K562 treated with DMSO at 1 percent for 12 hours (cell line): ENCODE results near the gene TMEM63B. TPM values are rescaled to one million over a fixed set of nuclear protein-coding genes. Genes with fewer than 3 reads are reported as not detected.

Experiments
- total RNA-seq: library from RNA; unstranded; fragments of 300-600 nt; gene quantifications from 2 replicates; pipeline ENCODE4 v1.2.3, GENCODE V29; 2022; ENCODE audit not compliant: insufficient read depth

TMEM63B gene
- total RNA-seq = 26.9 and 62.9 TPM in 2 replicates

GRCh38 chr6:44127186-44128019 lies at the start of gene TMEM63B, which contains the start of gene MRPL14:
Gene TMEM63B (plus strand): TSS chr6:44127554. CDS start chr6:44134585, 7,031 bp downstream.
Gene MRPL14 (minus strand): TSS chr6:44127452. CDS start chr6:44116611, 10,841 bp downstream.

GRCh38 chr6:44158770-44159228 lies 31.4 kb downstream of the TMEM63B start, which contains the start of gene CAPN11:
Gene CAPN11 (plus strand): TSS chr6:44158820. CDS start chr6:44158849, 29 bp downstream.

Other genes with a start within 250 kb of the TMEM63B start
- gene MRPL14, start 102 bp upstream of the TMEM63B start, total RNA-seq = 102 and 178 TPM in 2 replicates
- gene CAPN11, start 31.3 kb downstream of the TMEM63B start, total RNA-seq = not detected in 2 replicates
- not detected in 2 replicates for gene MYMX, start 89.4 kb downstream of the TMEM63B start, total RNA-seq
- gene SLC29A1, start 96.0 kb downstream of the TMEM63B start, total RNA-seq = 127 and 182 TPM in 2 replicates
- gene HSP90AB1, start 119.5 kb downstream of the TMEM63B start, total RNA-seq = 900 and 1,266 TPM in 2 replicates
- gene SLC35B2, start 130.0 kb downstream of the TMEM63B start, total RNA-seq = 69.0 and 95.5 TPM in 2 replicates
- gene NFKBIE, start 138.0 kb downstream of the TMEM63B start, total RNA-seq = 24.1 and 28.1 TPM in 2 replicates
- gene TMEM151B, start 142.9 kb downstream of the TMEM63B start, total RNA-seq = not detected in 2 replicates
- 11.1 and 23.7 TPM in 2 replicates for gene AARS2, start 185.8 kb downstream of the TMEM63B start, total RNA-seq
- gene SPATS1, start 215.1 kb downstream of the TMEM63B start, total RNA-seq = not detected in 2 replicates